Measurements from ENCODE around the gene GALNT1.

The GALNT1 gene

GRCh38 chr18:35602193-35602820, 20.8 kb downstream of the GALNT1 start:
- H3K4me3 ChIP-seq (ENCODE audit: control insufficient read depth, low read depth, low read length): no peak overlapping the region
- TF ChIP-seq, protein P1, sequence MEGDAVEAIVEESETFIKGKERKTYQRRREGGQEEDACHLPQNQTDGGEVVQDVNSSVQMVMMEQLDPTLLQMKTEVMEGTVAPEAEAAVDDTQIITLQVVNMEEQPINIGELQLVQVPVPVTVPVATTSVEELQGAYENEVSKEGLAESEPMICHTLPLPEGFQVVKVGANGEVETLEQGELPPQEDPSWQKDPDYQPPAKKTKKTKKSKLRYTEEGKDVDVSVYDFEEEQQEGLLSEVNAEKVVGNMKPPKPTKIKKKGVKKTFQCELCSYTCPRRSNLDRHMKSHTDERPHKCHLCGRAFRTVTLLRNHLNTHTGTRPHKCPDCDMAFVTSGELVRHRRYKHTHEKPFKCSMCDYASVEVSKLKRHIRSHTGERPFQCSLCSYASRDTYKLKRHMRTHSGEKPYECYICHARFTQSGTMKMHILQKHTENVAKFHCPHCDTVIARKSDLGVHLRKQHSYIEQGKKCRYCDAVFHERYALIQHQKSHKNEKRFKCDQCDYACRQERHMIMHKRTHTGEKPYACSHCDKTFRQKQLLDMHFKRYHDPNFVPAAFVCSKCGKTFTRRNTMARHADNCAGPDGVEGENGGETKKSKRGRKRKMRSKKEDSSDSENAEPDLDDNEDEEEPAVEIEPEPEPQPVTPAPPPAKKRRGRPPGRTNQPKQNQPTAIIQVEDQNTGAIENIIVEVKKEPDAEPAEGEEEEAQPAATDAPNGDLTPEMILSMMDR (IDR thresholded peaks at IDR 0.05; ENCODE audit: control insufficient read depth, insufficient read depth, low read depth, low read length, missing control alignments): no peak
- DNase-seq (ENCODE audit: low read depth): no peak

DNA sequence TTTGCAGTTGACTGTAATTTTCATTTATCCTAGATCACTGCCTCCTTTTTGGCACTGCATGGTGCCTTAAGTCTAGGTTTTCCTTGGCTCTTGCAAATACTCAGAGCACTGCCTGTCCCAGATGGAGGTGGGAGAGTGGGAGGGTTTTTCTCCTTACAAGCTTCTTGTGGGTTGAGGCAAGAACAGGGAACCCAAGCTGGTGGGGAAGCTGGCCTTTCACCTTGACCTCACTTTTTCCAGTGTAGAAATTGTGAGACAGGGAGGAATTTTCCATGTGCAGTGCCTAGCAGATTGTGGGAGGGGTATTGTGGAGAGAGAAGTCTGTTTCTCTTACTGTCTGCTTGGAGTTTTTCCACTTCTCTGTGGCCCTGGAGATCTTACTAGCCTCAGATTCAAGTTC, 21.5 kb downstream of the GALNT1 start:
- no peak for DNase-seq (ENCODE audit: low read depth)
- TF ChIP-seq, protein P1 (IDR thresholded peaks at IDR 0.05; ENCODE audit: control insufficient read depth, insufficient read depth, low read depth, low read length, missing control alignments): no peak
- H3K4me3 ChIP-seq (ENCODE audit: control insufficient read depth, low read depth, low read length): no peak overlapping the region

GRCh38 chr18:35603528-35603927, 22.0 kb downstream of the GALNT1 start:
- no peak for DNase-seq (ENCODE audit: low read depth)
- no peak overlapping the region for H3K4me3 ChIP-seq (ENCODE audit: control insufficient read depth, low read depth, low read length)
- TF ChIP-seq, protein P1 (IDR thresholded peaks at IDR 0.05; ENCODE audit: control insufficient read depth, insufficient read depth, low read depth, low read length, missing control alignments): no peak

- DNase-seq (ENCODE audit: low read depth): no peak
- no peak overlapping the region for H3K4me3 ChIP-seq (ENCODE audit: control insufficient read depth, low read depth, low read length)
- TF ChIP-seq, protein P1 (IDR thresholded peaks at IDR 0.05; ENCODE audit: control insufficient read depth, insufficient read depth, low read depth, low read length, missing control alignments): no peak
Observed at GRCh38 chr18:35604369-35604768, 22.8 kb downstream of the GALNT1 start.

DNA sequence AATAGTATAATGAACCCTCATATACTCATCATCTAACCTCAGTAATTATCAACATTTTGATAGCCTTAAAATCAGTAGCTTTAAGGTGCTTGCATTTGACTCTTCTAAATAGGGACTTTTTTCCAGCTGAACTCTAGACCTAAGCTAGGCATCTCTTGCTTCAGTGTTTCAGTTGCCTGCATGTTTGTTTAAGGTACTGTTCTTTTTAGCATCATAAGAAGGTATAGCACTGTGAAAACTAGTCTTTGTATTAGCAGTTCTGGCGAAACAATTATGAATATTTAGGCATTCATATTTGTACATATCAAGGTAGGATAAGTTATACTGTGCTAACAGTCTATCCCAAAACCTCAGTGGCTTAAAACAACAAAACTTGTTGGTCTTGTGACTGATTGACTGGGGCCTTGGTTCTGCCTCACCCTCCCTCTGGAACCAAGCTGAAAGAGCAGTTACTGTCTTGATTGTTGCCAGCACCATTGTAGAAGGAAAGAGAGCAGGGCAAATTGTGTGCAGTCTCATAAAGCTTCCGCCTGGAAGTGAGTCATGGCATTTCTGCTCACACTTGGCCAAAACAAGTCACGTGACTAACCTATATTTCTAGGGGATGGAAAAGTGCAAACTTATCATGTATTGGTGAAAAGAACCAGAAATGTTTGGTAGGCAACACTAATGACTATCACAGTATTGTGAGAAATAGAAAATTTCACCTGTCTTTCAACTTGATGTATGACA, 24.3 kb downstream of the GALNT1 start:
- no peak overlapping the region for H3K4me3 ChIP-seq (ENCODE audit: control insufficient read depth, low read depth, low read length)
- DNase-seq (ENCODE audit: low read depth): no peak
- TF ChIP-seq, protein P1 (IDR thresholded peaks at IDR 0.05; ENCODE audit: control insufficient read depth, insufficient read depth, low read depth, low read length, missing control alignments): no peak

GRCh38 chr18:35609236-35609635, 27.7 kb downstream of the GALNT1 start:
- no peak for DNase-seq (ENCODE audit: low read depth)
- TF ChIP-seq, protein P1 (IDR thresholded peaks at IDR 0.05; ENCODE audit: control insufficient read depth, insufficient read depth, low read depth, low read length, missing control alignments): no peak
- no peak overlapping the region for H3K4me3 ChIP-seq (ENCODE audit: control insufficient read depth, low read depth, low read length)

Measured in AG09309 (cell line).